Gastroesophageal sphincter (tissue), 4 donors: ENCODE data around the gene CST4. TPM values are rescaled to one million over a fixed set of nuclear protein-coding genes. Genes with fewer than 3 reads are reported as not detected.

Source experiments
- ATAC-seq: fragments of 150-250 bp; one replicate; pipeline ENCODE4 v1.9.1; 2016; ENCODE audit warnings: mild to moderate bottlenecking, moderate library complexity
- H3K27ac ChIP-seq, 4 donors: fragments of 200-600 bp; sonication (generic) in 3 of 4; 1 replicate in 3 of 4; 2 replicates in 1 of 4; pipeline ENCODE4 v1.5.1; 2016 to 2019
- H3K27me3 ChIP-seq: fragments of 200-600 bp; sonication (generic); one replicate; pipeline ENCODE4 v1.5.1; 2019
- H3K36me3 ChIP-seq, 2 donors: fragments of 200-600 bp; sonication (generic); one replicate each; pipeline ENCODE4 v1.5.1; 2019; ENCODE audit warnings: control low read depth in 1 of 2
- H3K4me1 ChIP-seq, 3 donors: fragments of 200-600 bp; sonication (generic); 1 replicate in 2 of 3; 2 replicates in 1 of 3; pipeline ENCODE4 v1.5.1; 2016 to 2019; ENCODE audit warnings: control low read depth in 2 of 3
- H3K4me3 ChIP-seq, 2 donors: fragments of 200-600 bp; sonication (generic); one replicate each; pipeline ENCODE4 v1.5.1; 2019; ENCODE audit warnings: mild to moderate bottlenecking in 1 of 2, moderate library complexity in 1 of 2
- H3K9me3 ChIP-seq, 3 donors: fragments of 200-600 bp; sonication (generic); one replicate each; pipeline ENCODE4 v1.5.1; 2017 to 2019; ENCODE audit warnings: control low read depth in 2 of 3
- CTCF ChIP-seq, 4 experiments: fragments of 200-600 bp in 2 of 4; fragments of 450-650 bp in 2 of 4; sonication (generic) in 1 of 4; IDR thresholded peaks; one replicate each; pipeline ENCODE4 v1.5.1; 2017 to 2019; ENCODE audit warnings: antibody characterized with exemption in 4 of 4, mild to moderate bottlenecking in 2 of 4, moderate library complexity in 2 of 4
- EP300 ChIP-seq: sonication (generic); formaldehyde crosslinking; IDR thresholded peaks from one replicate; pipeline ENCODE4 v1.6.1; 2017; ENCODE audit warnings: antibody characterized with exemption, mild to moderate bottlenecking
- POLR2A ChIP-seq, 2 donors: fragments of 450-650 bp; IDR thresholded peaks; one replicate each; pipeline ENCODE4 v1.6.1; 2017; ENCODE audit warnings: antibody characterized with exemption in 2 of 2, mild to moderate bottlenecking in 2 of 2, moderate library complexity in 1 of 2
- POLR2AphosphoS5 ChIP-seq: sonication (generic); formaldehyde crosslinking; IDR thresholded peaks from one replicate; pipeline ENCODE4 v1.6.1; 2017; ENCODE audit warnings: antibody characterized with exemption
- WGBS, 2 donors: methylation state at CpG; one replicate each; pipeline ENCODE4 v1.1.5; 2018; ENCODE audit warnings: low coverage in 1 of 2; 5-methylcytosine and 5-hydroxymethylcytosine counted together
- total RNA-seq, 4 donors: library from RNA; depleted of rRNA; stranded (reverse); fragments of >200 nt; gene quantifications; one replicate each; pipeline ENCODE4 v1.1.0, GENCODE V29; 2016

CST4 gene
- total RNA-seq, 4 donors from 2014 or later, result not detected

GRCh38 chr20:23654000-23654399, 34.8 kb downstream of the CST4 start:
- Histone ChIP-seq H3K9me3 (no peaks in the 10 kb centered on the region), H3K36me3 (no peaks in the 10 kb centered on the region), H3K27ac (peak overlapping the region in 3 of 4 donors; percentile 32 to 82 (median 51)), H3K4me1 (peaks cover 0 to 41% (median 22%) of the 10 kb centered on the region in 3 donors), H3K27me3 (peaks cover 31% of the 10 kb centered on the region), H3K4me3 (no peak overlapping the region)
- WGBS, 2 donors, result 83% methylated on average over 1 of the region's 2 CpGs; no CpG with 5 or more reads in 1 of the 2 donors
- no peak for ATAC-seq
- no peak for TF ChIP-seq CTCF (IDR thresholded peaks at IDR 0.05)
- TF ChIP-seq EP300, result no peak
- no peak for TF ChIP-seq POLR2A (IDR thresholded peaks at IDR 0.05)
- TF ChIP-seq POLR2AphosphoS5, result no peak

GRCh38 chr20:23653400-23653938, 35.4 kb downstream of the CST4 start:
- TF ChIP-seq POLR2AphosphoS5 (no peak), POLR2A (IDR thresholded peaks at IDR 0.05) (no peak), EP300 (no peak), CTCF (IDR thresholded peaks at IDR 0.05) (no peak)
- H3K9me3 ChIP-seq, result no peaks in the 10 kb centered on the region
- no peak for ATAC-seq
- peaks cover 31% of the 10 kb centered on the region for H3K27me3 ChIP-seq
- peak overlapping the region in 3 of 4 donors; percentile 32 to 82 (median 51) for H3K27ac ChIP-seq
- 80% methylated on average over 2 of the region's 3 CpGs; no CpG with 5 or more reads in 1 of the 2 donors for WGBS, 2 donors
- no peak overlapping the region for H3K4me3 ChIP-seq
- peaks cover 0 to 41% (median 22%) of the 10 kb centered on the region in 3 donors for H3K4me1 ChIP-seq
- H3K36me3 ChIP-seq, result no peaks in the 10 kb centered on the region

GRCh38 chr20:23652926-23653325, 35.9 kb downstream of the CST4 start:
- ATAC-seq, result no peak
- Histone ChIP-seq H3K27me3 (peaks cover 31% of the 10 kb centered on the region), H3K9me3 (no peaks in the 10 kb centered on the region), H3K4me1 (peaks cover 0 to 41% (median 22%) of the 10 kb centered on the region in 3 donors), H3K4me3 (no peak overlapping the region), H3K36me3 (no peaks in the 10 kb centered on the region), H3K27ac (peak overlapping the region in 2 of 4 donors; percentile 51 to 82)
- TF ChIP-seq CTCF (IDR thresholded peaks at IDR 0.05) (no peak), POLR2AphosphoS5 (no peak), EP300 (no peak), POLR2A (IDR thresholded peaks at IDR 0.05) (no peak)
- no CpG with 5 or more reads among the region's 2 CpGs for whole genome bisulfite sequencing, 2 donors

- H3K27ac ChIP-seq, result no peak overlapping the region
- TF ChIP-seq EP300, result no peak
- no peak for TF ChIP-seq POLR2A (IDR thresholded peaks at IDR 0.05)
- no peak for TF ChIP-seq POLR2AphosphoS5
- no peak for TF ChIP-seq CTCF (IDR thresholded peaks at IDR 0.05)
- no peak for ATAC-seq
- peaks cover 31% of the 10 kb centered on the region for H3K27me3 ChIP-seq
- H3K9me3 ChIP-seq, result no peaks in the 10 kb centered on the region
- no peaks in the 10 kb centered on the region for H3K36me3 ChIP-seq
- H3K4me3 ChIP-seq, result no peak overlapping the region
- peaks cover 0 to 41% (median 22%) of the 10 kb centered on the region in 3 donors for H3K4me1 ChIP-seq
Observed at GRCh38 chr20:23652371-23652770, 36.5 kb downstream of the CST4 start.

GRCh38 chr20:23651117-23651516, 37.7 kb downstream of the CST4 start:
- ATAC-seq, result no peak
- no peak for TF ChIP-seq POLR2AphosphoS5
- TF ChIP-seq CTCF (IDR thresholded peaks at IDR 0.05), result no peak
- no peak for TF ChIP-seq POLR2A (IDR thresholded peaks at IDR 0.05)
- no peak for TF ChIP-seq EP300
- H3K27me3 ChIP-seq, result peaks cover 26% of the 10 kb centered on the region
- H3K4me3 ChIP-seq, result no peak overlapping the region
- H3K4me1 ChIP-seq, result peaks cover 0 to 31% (median 19%) of the 10 kb centered on the region in 3 donors
- WGBS, 2 donors, result 82 to 89% methylated on average over 2 of the region's 2 CpGs
- no peak overlapping the region for H3K27ac ChIP-seq
- H3K9me3 ChIP-seq, result no peaks in the 10 kb centered on the region
- no peaks in the 10 kb centered on the region for H3K36me3 ChIP-seq
